DOHH2 (cell line): Measurements from ENCODE around the gene CLASP1.
"Not testable (repeated sequence)": the region's sequence is repeated elsewhere in the genome, so short reads cannot be mapped to it uniquely, and the experiment has no call there.

Source experiments
- H3F3A ChIP-seq: fragments of 200-600 bp; sonication (generic), shearing (Covaris generic); 2 replicates; pipeline ENCODE4 v1.6.0; 2016; ENCODE audit warnings: antibody characterized with exemption, mild to moderate bottlenecking; ENCODE audit not compliant: control insufficient read depth, insufficient read depth
- H3K27ac ChIP-seq: fragments of 200-600 bp; sonication (generic); 2 replicates; pipeline ENCODE4 v1.5.1; 2014; ENCODE audit warnings: low read depth, mild to moderate bottlenecking, low read length, moderate library complexity
- H3K27me3 ChIP-seq: fragments of 200-600 bp; sonication (generic); 2 replicates; pipeline ENCODE4 v1.6.1; 2014; ENCODE audit warnings: mild to moderate bottlenecking, low read length, mixed read lengths; ENCODE audit not compliant: control insufficient read depth
- H3K36me3 ChIP-seq: fragments of 200-600 bp; sonication (generic); 2 replicates; pipeline ENCODE4 v1.6.1; 2014; ENCODE audit warnings: mild to moderate bottlenecking, low read length, moderate library complexity, mixed read lengths; ENCODE audit not compliant: control insufficient read depth
- H3K4me1 ChIP-seq: fragments of 200-600 bp; sonication (generic); 2 replicates; pipeline ENCODE4 v1.6.1; 2014; ENCODE audit warnings: mild to moderate bottlenecking, low read length, mixed read lengths; ENCODE audit not compliant: control insufficient read depth
- H3K4me2 ChIP-seq: fragments of 200-600 bp; sonication (generic); 2 replicates; pipeline ENCODE4 v1.6.0; 2014; ENCODE audit warnings: mild to moderate bottlenecking, low read length, moderate library complexity
- H3K4me3 ChIP-seq: fragments of 200-600 bp; sonication (generic); 2 replicates; pipeline ENCODE4 v1.5.1; 2014; ENCODE audit warnings: mild to moderate bottlenecking, low read length, mixed read lengths
- H3K79me2 ChIP-seq: fragments of 200-600 bp; sonication (generic); 2 replicates; pipeline ENCODE4 v1.6.1; 2014; ENCODE audit warnings: mild to moderate bottlenecking, low read length, mixed read lengths; ENCODE audit not compliant: control insufficient read depth
- H3K9me2 ChIP-seq: fragments of 200-600 bp; sonication (generic); replicated peaks from 2 replicates; pipeline ENCODE4 v1.6.1; 2014; ENCODE audit warnings: mild to moderate bottlenecking, low read length, mixed read lengths; ENCODE audit not compliant: control insufficient read depth
- H3K9me3 ChIP-seq: fragments of 200-600 bp; sonication (generic); 2 replicates; pipeline ENCODE4 v1.6.1; 2014; ENCODE audit warnings: antibody characterized with exemption, low read length, mixed read lengths; ENCODE audit not compliant: control insufficient read depth, insufficient read depth
- H4K20me1 ChIP-seq: fragments of 200-600 bp; sonication (generic); 2 replicates; pipeline ENCODE4 v1.6.0; 2014; ENCODE audit warnings: low read depth, mild to moderate bottlenecking, antibody characterized with exemption, low read length, moderate library complexity; ENCODE audit not compliant: control insufficient read depth, insufficient read depth
- CTCF ChIP-seq: fragments of 200-600 bp; sonication (generic); IDR thresholded peaks from one replicate; pipeline ENCODE4 v1.5.1; 2014; ENCODE audit warnings: antibody characterized with exemption, mild to moderate bottlenecking, low read depth, low read length; ENCODE audit not compliant: poor library complexity, severe bottlenecking
- EZH2phosphoT487 ChIP-seq: fragments of 200-600 bp; sonication (generic); IDR thresholded peaks from 2 replicates; pipeline ENCODE4 v1.6.1; 2017; ENCODE audit warnings: borderline replicate concordance, mild to moderate bottlenecking, antibody characterized with exemption, low read length, moderate library complexity, mixed read lengths

Gene CLASP1

GRCh38 chr2:121376535-121377250, 272.6 kb downstream of the CLASP1 start:
- H3K9me2 ChIP-seq: no peaks in the 10 kb centered on the region
- H3K27me3 ChIP-seq: no peaks in the 10 kb centered on the region
- no peak overlapping the region for H3K4me3 ChIP-seq
- H3K79me2 ChIP-seq: no peaks in the 10 kb centered on the region
- H3K9me3 ChIP-seq: no peaks in the 10 kb centered on the region
- no peaks in the 10 kb centered on the region for H3F3A ChIP-seq
- no peak overlapping the region for H3K4me2 ChIP-seq
- no peak overlapping the region for H3K27ac ChIP-seq
- peaks cover 78% of the 10 kb centered on the region for H3K36me3 ChIP-seq
- peaks cover 8% of the 10 kb centered on the region; the same call in 1 of the 2 replicates for H3K4me1 ChIP-seq
- no peak for TF ChIP-seq CTCF
- H4K20me1 ChIP-seq: no peaks in the 10 kb centered on the region

GRCh38 chr2:121375621-121376159, 273.6 kb downstream of the CLASP1 start:
- Histone ChIP-seq H3K36me3 (peaks cover 71% of the 10 kb centered on the region), H3K79me2 (no peaks in the 10 kb centered on the region), H3K4me3 (no peak overlapping the region), H3K4me2 (no peak overlapping the region), H4K20me1 (no peaks in the 10 kb centered on the region), H3K4me1 (peaks cover 8% of the 10 kb centered on the region; the same call in 1 of the 2 replicates), H3K9me2 (no peaks in the 10 kb centered on the region), H3K9me3 (no peaks in the 10 kb centered on the region), H3K27ac (no peak overlapping the region), H3F3A (no peaks in the 10 kb centered on the region), H3K27me3 (no peaks in the 10 kb centered on the region)
- TF ChIP-seq EZH2phosphoT487: no peak
- no peak for TF ChIP-seq CTCF

GRCh38 chr2:121374412-121375075, 274.7 kb downstream of the CLASP1 start:
- not testable (repeated sequence) for H3K27ac ChIP-seq, H3K9me2 ChIP-seq, H3K4me2 ChIP-seq, H3K4me3 ChIP-seq, H3K27me3 ChIP-seq, H3K79me2 ChIP-seq, H3K9me3 ChIP-seq, H3F3A ChIP-seq, H4K20me1 ChIP-seq
- Histone ChIP-seq H3K36me3 (peaks cover 61% of the 10 kb centered on the region), H3K4me1 (peaks cover 12% of the 10 kb centered on the region; the same call in 1 of the 2 replicates)

- Histone ChIP-seq H3K79me2 (no peaks in the 10 kb centered on the region), H3K4me3 (no peak overlapping the region), H3K4me1 (peaks cover 12% of the 10 kb centered on the region; the same call in 1 of the 2 replicates), H3K27me3 (no peaks in the 10 kb centered on the region), H3K9me2 (no peaks in the 10 kb centered on the region), H3K4me2 (no peak overlapping the region), H4K20me1 (no peaks in the 10 kb centered on the region), H3K27ac (no peak overlapping the region), H3F3A (no peaks in the 10 kb centered on the region), H3K36me3 (peaks cover 52% of the 10 kb centered on the region), H3K9me3 (no peaks in the 10 kb centered on the region)
- no peak for TF ChIP-seq CTCF
- TF ChIP-seq EZH2phosphoT487: no peak
Measured at GRCh38 chr2:121372721-121373353, 276.4 kb downstream of the CLASP1 start.
